Panc1 (cell line): ENCODE data around the gene ZNF507.

Experiments
- CTCF ChIP-seq: fragments of 450-650 bp; IDR thresholded peaks from 2 replicates; pipeline ENCODE4 v1.5.1; 2017; ENCODE audit warnings: mild to moderate bottlenecking
- POLR2AphosphoS5 ChIP-seq: IDR thresholded peaks from 2 replicates; pipeline ENCODE4 v1.6.1; 2012; ENCODE audit warnings: mild to moderate bottlenecking, low read depth, low read length, moderate library complexity

GRCh38 chr19:32336259-32337083 lies 8.9 kb upstream of the ZNF507 start:
- TF ChIP-seq CTCF, result no peak; the same call in 1 of the 2 replicates
- no peak for TF ChIP-seq POLR2AphosphoS5
